HG03280 (cell line): ENCODE measurements around the gene PVALB.

Experiments
- ATAC-seq: cut with Tn5 transposase; IDR thresholded peaks from one replicate; pipeline ENCODE4 v1.9.1; 2021; ENCODE audit warnings: mild to moderate bottlenecking, moderate library complexity; ENCODE audit not compliant: unreplicated experiment

PVALB gene

GRCh38 chr22:36816636-36817524 lies at the start of gene PVALB:
Gene PVALB, minus strand, starts transcription at chr22:36817035. Its CDS starts 30 bp downstream, at chr22:36817005.
- no peak for ATAC-seq

GRCh38 chr22:36865346-36865745 lies 48.5 kb upstream of the PVALB start:
- ATAC-seq: no peak

GRCh38 chr22:36864454-36865215 lies 47.8 kb upstream of the PVALB start:
- ATAC-seq: no peak

GRCh38 chr22:36863979-36864378 lies 47.1 kb upstream of the PVALB start:
- no peak for ATAC-seq

GRCh38 chr22:36863281-36863680 lies 46.4 kb upstream of the PVALB start:
- no peak for ATAC-seq

- no peak for ATAC-seq
Observed at GRCh38 chr22:36862251-36863242, 45.7 kb upstream of the PVALB start.

- peak; percentile 58 for ATAC-seq
Observed at GRCh38 chr22:36860821-36861659, 44.2 kb upstream of the PVALB start, which contains the start of gene NCF4. Gene NCF4, plus strand, starts transcription at chr22:36861006. Its CDS starts 166 bp downstream, at chr22:36861172.

- ATAC-seq: no peak
Observed at GRCh38 chr22:36860438-36860820, 43.6 kb upstream of the PVALB start.

GRCh38 chr22:36860017-36860416 lies 43.2 kb upstream of the PVALB start:
- no peak for ATAC-seq

- ATAC-seq: no peak
Observed at GRCh38 chr22:36858966-36859365, 42.1 kb upstream of the PVALB start.

GRCh38 chr22:36858156-36858555 lies 41.3 kb upstream of the PVALB start:
- ATAC-seq: no peak

GRCh38 chr22:36856792-36857135 lies 39.9 kb upstream of the PVALB start:
- no peak for ATAC-seq

- peak; percentile 37 for ATAC-seq
Observed at GRCh38 chr22:36856121-36856791, 39.4 kb upstream of the PVALB start.

GRCh38 chr22:36855478-36855877 lies 38.6 kb upstream of the PVALB start:
- no peak for ATAC-seq

GRCh38 chr22:36853407-36854099 lies 36.7 kb upstream of the PVALB start:
- ATAC-seq: no peak

- ATAC-seq: no peak
Observed at GRCh38 chr22:36852056-36852973, 35.5 kb upstream of the PVALB start.

- ATAC-seq: no peak
Observed at GRCh38 chr22:36850682-36851081, 33.8 kb upstream of the PVALB start.

- ATAC-seq: no peak
Observed at GRCh38 chr22:36850056-36850455, 33.2 kb upstream of the PVALB start.
